Measurements from ENCODE around the gene ANO6. TPM values are rescaled to one million over a fixed set of nuclear protein-coding genes. Genes with fewer than 3 reads are reported as not detected.
A peak's percentile ranks its signal among the peaks of the same experiment; 100 is the strongest.
"Not testable (repeated sequence)": the region's sequence is repeated elsewhere in the genome, so short reads cannot be mapped to it uniquely, and the experiment has no call there.

ANO6 gene
- polyA plus RNA-seq, 1 donor: 73.3 TPM

GRCh38 chr12:45304514-45305178 is 88.8 kb downstream of the ANO6 start:
- no peak for DNase-seq

- DNase-seq: peak; percentile 25
Observed at GRCh38 chr12:45305907-45306306, 90.0 kb downstream of the ANO6 start.

- DNase-seq: no peak
Observed at GRCh38 chr12:45309836-45310626, 94.1 kb downstream of the ANO6 start.

GRCh38 chr12:45310627-45310968 is 94.7 kb downstream of the ANO6 start:
- no peak for DNase-seq

GRCh38 chr12:45312012-45312411 is 96.1 kb downstream of the ANO6 start:
- DNase-seq: no peak

GRCh38 chr12:45314770-45315169 is 98.9 kb downstream of the ANO6 start:
- no peak for DNase-seq

GRCh38 chr12:45315462-45315861 is 99.6 kb downstream of the ANO6 start:
- no peak for DNase-seq

- DNase-seq: not testable (repeated sequence)
Observed at GRCh38 chr12:45317261-45317660, 101.4 kb downstream of the ANO6 start.

- no peak for DNase-seq
Observed at GRCh38 chr12:45322810-45323209, 106.9 kb downstream of the ANO6 start.

- no peak for DNase-seq
Observed at GRCh38 chr12:45324391-45324790, 108.5 kb downstream of the ANO6 start.

- no peak for DNase-seq
Observed at GRCh38 chr12:45326358-45326975, 110.6 kb downstream of the ANO6 start.

- DNase-seq: no peak
Observed at GRCh38 chr12:45327823-45328383, 112.0 kb downstream of the ANO6 start.

GRCh38 chr12:45329238-45329637 is 113.3 kb downstream of the ANO6 start:
- DNase-seq: no peak

- no peak for DNase-seq
Observed at GRCh38 chr12:45329702-45330101, 113.8 kb downstream of the ANO6 start.

- no peak for DNase-seq
Observed at GRCh38 chr12:45331552-45331951, 115.7 kb downstream of the ANO6 start.

- DNase-seq: no peak
Observed at GRCh38 chr12:45334396-45334795, 118.5 kb downstream of the ANO6 start.

- no peak for DNase-seq
Observed at GRCh38 chr12:45336331-45336730, 120.4 kb downstream of the ANO6 start.

GRCh38 chr12:45336762-45337596 is 121.1 kb downstream of the ANO6 start:
- DNase-seq: no peak

GRCh38 chr12:45337835-45338234 is 121.9 kb downstream of the ANO6 start:
- DNase-seq: no peak

- DNase-seq: no peak
Observed at GRCh38 chr12:45338272-45338671, 122.4 kb downstream of the ANO6 start.

GRCh38 chr12:45339035-45339434 is 123.1 kb downstream of the ANO6 start:
- no peak for DNase-seq

- DNase-seq: no peak
Observed at GRCh38 chr12:45342171-45342570, 126.3 kb downstream of the ANO6 start.
